SU-DHL-6 (cell line): Measurements from ENCODE around the gene GAPDHS.

ENCODE experiments used
- CTCF ChIP-seq: fragments of 200-600 bp; sonication (generic); IDR thresholded peaks from one replicate; pipeline ENCODE4 v1.5.1; 2017; ENCODE audit warnings: antibody characterized with exemption, mild to moderate bottlenecking, low read length, moderate library complexity; ENCODE audit not compliant: insufficient read depth, poor library complexity, severe bottlenecking
- EZH2phosphoT487 ChIP-seq: fragments of 200-600 bp; sonication (generic), shearing (Covaris generic); conservative IDR thresholded peaks from 2 replicates; pipeline ENCODE4 v1.6.1; 2018; ENCODE audit warnings: mild to moderate bottlenecking, antibody characterized with exemption, low read length, moderate library complexity, mixed read lengths

- TF ChIP-seq CTCF (no peak), EZH2phosphoT487 (no peak)
Observed at GRCh38 chr19:35556025-35556590, 22.9 kb downstream of the GAPDHS start.
